SK-N-SH (cell line): ENCODE measurements around the gene ADTRP. TPM values are rescaled to one million over a fixed set of nuclear protein-coding genes. Genes with fewer than 3 reads are reported as not detected.

Experiments
- CTCF ChIA-PET: fragments of 300-600, 350-600 bp; formaldehyde crosslinking; extraction: SDS; loops from one replicate; lab custom pipeline; 2021; lab: Yijun Ruan, JAX
- POLR2A ChIA-PET: fragments of 350-600 bp; sonication (Branson Sonifier 250); formaldehyde crosslinking; extraction: SDS; loops from one replicate; lab custom pipeline; 2020; ENCODE audit warnings: antibody characterized with exemption, inconsistent platforms; lab: Yijun Ruan, JAX
- DNase-seq: peaks from one replicate; pipeline ENCODE4 v3.0.0; 2012
- H2AFZ ChIP-seq: fragments of 200-600 bp; sonication (generic); 2 replicates; pipeline ENCODE4 v1.8.1; 2016; ENCODE audit warnings: antibody characterized with exemption, mild to moderate bottlenecking, low read depth
- H3F3A ChIP-seq: fragments of 200-600 bp; sonication (generic); replicated peaks from 2 replicates; pipeline ENCODE3; 2016; ENCODE audit warnings: antibody characterized with exemption, mild to moderate bottlenecking; ENCODE audit not compliant: insufficient read depth
- H3K27ac ChIP-seq, 2 experiments: fragments of 200-500 bp in 1 of 2; fragments of 200-600 bp in 1 of 2; sonication (Bioruptor generic) in 1 of 2; sonication (generic), shearing (Covaris generic) in 1 of 2; 2 replicates each; pipeline versions ENCODE4 v1.5.1 to v1.6.1; 2014 to 2016; ENCODE audit warnings: low read depth in 2 of 2, inconsistent platforms in 1 of 2, low read length in 1 of 2, mild to moderate bottlenecking in 1 of 2, mixed read lengths in 1 of 2
- H3K27me3 ChIP-seq: fragments of 200-600 bp; sonication (generic), shearing (Covaris generic); 2 replicates; pipeline ENCODE4 v1.6.1; 2016; ENCODE audit warnings: mixed run types; ENCODE audit not compliant: insufficient read depth
- H3K36me3 ChIP-seq, 2 experiments: fragments of 200-500 bp in 1 of 2; fragments of 200-600 bp in 1 of 2; sonication (Bioruptor generic) in 1 of 2; sonication (generic) in 1 of 2; replicated peaks in 1 of 2; 2 replicates each; pipeline versions ENCODE3 to v1.5.1; 2014 to 2016; ENCODE audit warnings: low read length in 1 of 2, mild to moderate bottlenecking in 1 of 2; ENCODE audit not compliant: insufficient read depth in 2 of 2, control insufficient read depth in 1 of 2
- H3K4me1 ChIP-seq, 2 experiments: fragments of 200-500 bp in 1 of 2; fragments of 200-600 bp in 1 of 2; sonication (Bioruptor generic) in 1 of 2; sonication (generic), shearing (Covaris generic) in 1 of 2; 2 replicates each; pipeline versions ENCODE4 v1.5.1 to v1.6.1; 2014 to 2016; ENCODE audit warnings: low read depth in 1 of 2, low read length in 1 of 2, mixed run types in 1 of 2; ENCODE audit not compliant: insufficient read depth in 2 of 2, control insufficient read depth in 1 of 2
- H3K4me2 ChIP-seq: fragments of 200-600 bp; sonication (generic), shearing (Covaris generic); 2 replicates; pipeline ENCODE4 v1.6.1; 2017; ENCODE audit warnings: mixed run types
- H3K4me3 ChIP-seq, 2 experiments: fragments of 200-500 bp in 1 of 2; fragments of 200-600 bp in 1 of 2; sonication (Bioruptor generic) in 1 of 2; sonication (generic), shearing (Covaris generic) in 1 of 2; 2 replicates each; pipeline versions ENCODE4 v1.5.1 to v1.8.1; 2014 to 2016; ENCODE audit warnings: low read depth in 2 of 2, inconsistent platforms in 1 of 2, low read length in 1 of 2, mild to moderate bottlenecking in 1 of 2, mixed read lengths in 1 of 2, moderate library complexity in 1 of 2
- H3K79me2 ChIP-seq: fragments of 200-600 bp; sonication (generic); 2 replicates; pipeline ENCODE4 v1.8.1; 2017; ENCODE audit warnings: mild to moderate bottlenecking; ENCODE audit not compliant: insufficient read depth
- H3K9ac ChIP-seq: fragments of 200-600 bp; sonication (generic); 2 replicates; pipeline ENCODE4 v1.6.1; 2017; ENCODE audit warnings: mixed run types
- H3K9me2 ChIP-seq: fragments of 200-600 bp; sonication (generic); 2 replicates; pipeline ENCODE4 v1.6.1; 2017; ENCODE audit warnings: mixed run types
- H3K9me3 ChIP-seq: fragments of 200-600 bp; sonication (generic); 2 replicates; pipeline ENCODE4 v1.6.1; 2017; ENCODE audit warnings: mixed run types, mild to moderate bottlenecking, moderate library complexity
- H4K20me1 ChIP-seq: fragments of 200-600 bp; sonication (generic); 2 replicates; pipeline ENCODE4 v1.6.1; 2017; ENCODE audit warnings: mild to moderate bottlenecking, mixed run types; ENCODE audit not compliant: insufficient read depth
- ELF1 ChIP-seq: IDR thresholded peaks from 2 replicates; pipeline ENCODE4 v1.4.0; 2012
- EP300 ChIP-seq, 2 experiments: IDR thresholded peaks; 2 replicates each; pipeline versions ENCODE4 v1.4.0 to v1.6.1; 2012; ENCODE audit warnings: borderline replicate concordance in 1 of 2, low read depth in 1 of 2, low read length in 1 of 2
- EZH2phosphoT487 ChIP-seq: fragments of 200-600 bp; sonication (generic); IDR thresholded peaks from 2 replicates; pipeline ENCODE4 v1.6.1; 2017; ENCODE audit warnings: low read depth, mixed run types, mild to moderate bottlenecking, antibody characterized with exemption, moderate library complexity, borderline replicate concordance
- FOSL2 ChIP-seq: IDR thresholded peaks from 2 replicates; pipeline ENCODE4 v1.4.0; 2012; ENCODE audit warnings: low read depth, mild to moderate bottlenecking, moderate library complexity, borderline replicate concordance
- FOXJ3 ChIP-seq: sonication (generic); formaldehyde crosslinking; IDR thresholded peaks from 2 replicates; pipeline ENCODE4 v1.5.1; 2020; ENCODE audit warnings: mild to moderate bottlenecking, missing genetic modification reagents
- GABPA ChIP-seq: IDR thresholded peaks from 2 replicates; pipeline ENCODE4 v1.4.0; 2012; ENCODE audit warnings: low read depth, mild to moderate bottlenecking
- JUND ChIP-seq: IDR thresholded peaks from 2 replicates; pipeline ENCODE4 v1.4.0; 2012
- NFIC ChIP-seq: IDR thresholded peaks from 2 replicates; pipeline ENCODE4 v1.4.0; 2012; ENCODE audit warnings: borderline replicate concordance
- NRF1 ChIP-seq: IDR thresholded peaks from 2 replicates; pipeline ENCODE4 v1.6.1; 2012; ENCODE audit warnings: low read depth, mild to moderate bottlenecking, low read length
- PBX3 ChIP-seq: IDR thresholded peaks from 2 replicates; pipeline ENCODE4; 2012
- RCOR1 ChIP-seq: fragments of 150-350 bp; IDR thresholded peaks from 2 replicates; pipeline ENCODE4 v1.6.1; 2017; ENCODE audit warnings: antibody characterized with exemption, low read length
- REST ChIP-seq: IDR thresholded peaks from 2 replicates; pipeline ENCODE4 v1.6.1; 2012; ENCODE audit warnings: mild to moderate bottlenecking, low read depth, low read length, moderate library complexity
- RFX5 ChIP-seq: IDR thresholded peaks from 2 replicates; pipeline ENCODE4 v1.6.1; 2012; ENCODE audit warnings: mild to moderate bottlenecking, improper control_type of control experiment, low read length
- RXRA ChIP-seq: IDR thresholded peaks from 2 replicates; pipeline ENCODE4 v1.4.0; 2012; ENCODE audit warnings: low read depth, mild to moderate bottlenecking, borderline replicate concordance
- SMC3 ChIP-seq: IDR thresholded peaks from 2 replicates; pipeline ENCODE4 v1.6.1; 2012; ENCODE audit warnings: low read depth, low read length, improper control_type of control experiment
- TAF1 ChIP-seq: IDR thresholded peaks from 2 replicates; pipeline ENCODE4 v1.6.1; 2012; ENCODE audit warnings: low read depth, mild to moderate bottlenecking, low read length, moderate library complexity, borderline replicate concordance
- TCF12 ChIP-seq: IDR thresholded peaks from 2 replicates; pipeline ENCODE4 v1.4.0; 2012
- TEAD4 ChIP-seq: IDR thresholded peaks from 2 replicates; pipeline ENCODE4 v1.4.0; 2012; ENCODE audit warnings: mild to moderate bottlenecking, borderline replicate concordance; ENCODE audit not compliant: insufficient read depth
- USF2 ChIP-seq: fragments of 150-350 bp; IDR thresholded peaks from 2 replicates; pipeline ENCODE4 v1.6.1; 2017; ENCODE audit warnings: antibody characterized with exemption, low read length, low read depth, borderline replicate concordance
- YY1 ChIP-seq: IDR thresholded peaks from 2 replicates; pipeline ENCODE4 v1.4.0; 2012; ENCODE audit warnings: low read depth, mild to moderate bottlenecking
- WGBS: methylation state at CpG from one replicate; pipeline ENCODE4 v1.1.6; 2017; ENCODE audit warnings: low lambda C conversion rate; 5-methylcytosine and 5-hydroxymethylcytosine counted together
- polyA plus RNA-seq, 3 experiments: library from polyadenylated mRNA; depleted of rRNA; stranded (reverse); fragments of >200 nt; gene quantifications; 2 replicates each; pipeline ENCODE4 v1.2.3, GENCODE V29; 2012
- TF ChIP-seq, protein P1 (sequence below): fragments of 150-350 bp; IDR thresholded peaks from 2 replicates; pipeline ENCODE4 v1.6.1; 2016; ENCODE audit warnings: mild to moderate bottlenecking, low read depth, low read length

The ADTRP gene
- polyA plus RNA-seq, 1 of the 3 experiments (the other 2 are of a cell fraction), result 0.84 TPM

DNA sequence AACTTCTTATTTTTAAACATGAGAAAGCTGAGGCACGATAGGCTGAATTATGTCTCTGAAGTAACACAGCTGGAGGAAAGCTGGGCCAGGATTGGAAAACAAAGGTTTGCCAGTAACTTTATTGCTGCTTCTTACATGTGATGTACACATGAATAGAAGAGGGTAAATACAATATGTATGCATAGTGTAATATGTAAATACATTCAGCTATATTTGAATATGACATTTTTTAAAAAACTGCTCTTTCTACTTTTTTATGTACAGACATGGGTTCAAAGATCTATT lies 90.2 kb downstream of the ADTRP start:
- no peak for DNase-seq
- peaks cover 0 to 9% of the 10 kb centered on the region in 2 experiments; a peak in 1 of 4 replicates for H3K4me1 ChIP-seq
- WGBS, result 100% methylated on average over 1 of the region's 1 CpG
- no peaks in the 10 kb centered on the region for H3K79me2 ChIP-seq
- H3K4me2 ChIP-seq, result no peak overlapping the region
- H3K9ac ChIP-seq, result no peak overlapping the region
- H2AFZ ChIP-seq, result no peak overlapping the region
- H3K9me2 ChIP-seq, result no peaks in the 10 kb centered on the region
- H3K4me3 ChIP-seq, result no peak overlapping the region
- H3K27ac ChIP-seq, result no peak overlapping the region
- no peaks in the 10 kb centered on the region for H4K20me1 ChIP-seq
- TF ChIP-seq REST, result no peak
- TF ChIP-seq YY1, result no peak
- no peak for TF ChIP-seq FOXJ3 (CRISPR knock-in tag)
- no peak for TF ChIP-seq NFIC
- no peaks in the 10 kb centered on the region for H3K9me3 ChIP-seq
- H3K36me3 ChIP-seq, result no peaks in the 10 kb centered on the region
- POLR2A ChIA-PET, result no interaction called here
- CTCF ChIA-PET, result interaction anchor here (1.2 to 4.7 kb wide), 2 partner anchors 11 to 32 kb away, joined by 5 to 16 read pairs; no protein-coding TSS in a partner anchor
- peaks cover 11% of the 10 kb centered on the region for H3F3A ChIP-seq
- H3K27me3 ChIP-seq, result no peaks in the 10 kb centered on the region

DNA sequence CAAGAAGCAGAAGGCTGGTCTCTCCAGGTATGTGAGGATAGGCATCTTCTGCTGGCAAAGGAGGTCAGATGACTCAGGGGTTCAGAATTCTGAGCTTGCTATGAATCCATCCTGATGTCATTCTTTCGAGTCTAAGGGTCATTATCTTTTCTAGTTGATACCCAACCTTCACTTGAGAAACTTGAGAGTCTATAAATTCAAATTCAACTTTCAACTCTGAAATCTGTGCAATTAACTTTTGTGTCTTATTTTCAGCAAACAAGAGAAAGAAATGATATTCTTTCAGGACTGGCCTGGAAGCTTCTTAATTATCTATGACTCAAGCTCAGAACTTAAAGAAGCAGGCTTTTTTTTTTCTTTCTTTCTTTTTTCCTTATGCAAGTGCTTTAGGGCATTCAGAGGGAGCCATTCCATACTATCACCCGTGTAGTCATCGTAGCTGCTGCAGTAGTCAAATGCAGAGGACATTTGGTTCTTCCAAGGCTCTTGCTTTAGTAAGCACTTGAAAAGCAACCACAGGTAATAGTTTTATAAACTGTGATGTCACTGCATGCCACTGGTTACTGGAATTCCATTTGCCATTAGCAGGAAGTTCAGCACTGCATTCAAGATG lies 93.0 kb downstream of the ADTRP start:
- no peaks in the 10 kb centered on the region for H3K79me2 ChIP-seq
- H3K36me3 ChIP-seq, result no peaks in the 10 kb centered on the region
- no peak overlapping the region for H2AFZ ChIP-seq
- H3K4me1 ChIP-seq, result peaks cover 0 to 9% of the 10 kb centered on the region in 2 experiments; a peak in 1 of 4 replicates
- 0 out of 4 replicates have a peak overlapping the region, but pooled peaks of 1 of the 2 experiments have one; percentile 2 for H3K4me3 ChIP-seq
- ChIA-PET CTCF (interaction anchor here (1.4 kb wide), 1 partner anchor 30 kb away, joined by 3 read pairs; no protein-coding TSS in a partner anchor), POLR2A (no interaction called here)
- DNase-seq, result no peak
- H3K9me3 ChIP-seq, result no peaks in the 10 kb centered on the region
- H3K9ac ChIP-seq, result no peak overlapping the region; the same call in 1 of the 2 replicates
- 49% methylated on average over 3 of the region's 3 CpGs for WGBS
- H3F3A ChIP-seq, result peaks cover 11% of the 10 kb centered on the region
- H3K27ac ChIP-seq, result peak overlapping the region; percentile 28 to 46; a peak in 3 of 4 replicates
- H3K4me2 ChIP-seq, result peak overlapping the region; percentile 7; the same call in 1 of the 2 replicates
- H3K9me2 ChIP-seq, result no peaks in the 10 kb centered on the region
- H4K20me1 ChIP-seq, result no peaks in the 10 kb centered on the region
- no peaks in the 10 kb centered on the region for H3K27me3 ChIP-seq
- TF ChIP-seq SMC3, result no peak
- TF ChIP-seq NFIC, result peak; percentile 71
- no peak for TF ChIP-seq ELF1
- TF ChIP-seq TCF12, result peak; percentile 45; the same call in 1 of the 2 replicates
- TF ChIP-seq TEAD4, result peak; percentile 79; the same call in 1 of the 2 replicates
- TF ChIP-seq JUND, result peak; percentile 80
- no peak for TF ChIP-seq GABPA
- no peak for TF ChIP-seq RFX5
- TF ChIP-seq PBX3, result peak; percentile 67
- no peak for TF ChIP-seq RCOR1
- TF ChIP-seq EZH2phosphoT487, result no peak
- peak; percentile 41; the same call in 1 of the 2 replicates for TF ChIP-seq RXRA
- TF ChIP-seq, protein P1, sequence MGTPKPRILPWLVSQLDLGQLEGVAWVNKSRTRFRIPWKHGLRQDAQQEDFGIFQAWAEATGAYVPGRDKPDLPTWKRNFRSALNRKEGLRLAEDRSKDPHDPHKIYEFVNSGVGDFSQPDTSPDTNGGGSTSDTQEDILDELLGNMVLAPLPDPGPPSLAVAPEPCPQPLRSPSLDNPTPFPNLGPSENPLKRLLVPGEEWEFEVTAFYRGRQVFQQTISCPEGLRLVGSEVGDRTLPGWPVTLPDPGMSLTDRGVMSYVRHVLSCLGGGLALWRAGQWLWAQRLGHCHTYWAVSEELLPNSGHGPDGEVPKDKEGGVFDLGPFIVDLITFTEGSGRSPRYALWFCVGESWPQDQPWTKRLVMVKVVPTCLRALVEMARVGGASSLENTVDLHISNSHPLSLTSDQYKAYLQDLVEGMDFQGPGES, result no peak
- no peak for TF ChIP-seq YY1
- no peak for TF ChIP-seq USF2
- TF ChIP-seq NRF1, result no peak
- no peak for TF ChIP-seq TAF1
- TF ChIP-seq FOSL2, result peak; percentile 67; the same call in 1 of the 2 replicates
- peak in 1 of 2 experiments; percentile 59; a peak in 2 of 4 replicates for TF ChIP-seq EP300 (IDR thresholded peaks at IDR 0.05; ENCODE audit: borderline replicate concordance in 1 of 2, low read depth in 1 of 2, low read length in 1 of 2)
